ENCODE results near the gene EPS15. TPM values are rescaled to one million over a fixed set of nuclear protein-coding genes. Genes with fewer than 3 reads are reported as not detected.
"Not testable (repeated sequence)": the region's sequence is repeated elsewhere in the genome, so short reads cannot be mapped to it uniquely, and the experiment has no call there.

EPS15 gene
- total RNA-seq, 1 donor from 2014 or later = 64.3 TPM

- no peak for DNase-seq
Measured at GRCh38 chr1:51542158-51542953, 23.3 kb upstream of the EPS15 start.

DNA sequence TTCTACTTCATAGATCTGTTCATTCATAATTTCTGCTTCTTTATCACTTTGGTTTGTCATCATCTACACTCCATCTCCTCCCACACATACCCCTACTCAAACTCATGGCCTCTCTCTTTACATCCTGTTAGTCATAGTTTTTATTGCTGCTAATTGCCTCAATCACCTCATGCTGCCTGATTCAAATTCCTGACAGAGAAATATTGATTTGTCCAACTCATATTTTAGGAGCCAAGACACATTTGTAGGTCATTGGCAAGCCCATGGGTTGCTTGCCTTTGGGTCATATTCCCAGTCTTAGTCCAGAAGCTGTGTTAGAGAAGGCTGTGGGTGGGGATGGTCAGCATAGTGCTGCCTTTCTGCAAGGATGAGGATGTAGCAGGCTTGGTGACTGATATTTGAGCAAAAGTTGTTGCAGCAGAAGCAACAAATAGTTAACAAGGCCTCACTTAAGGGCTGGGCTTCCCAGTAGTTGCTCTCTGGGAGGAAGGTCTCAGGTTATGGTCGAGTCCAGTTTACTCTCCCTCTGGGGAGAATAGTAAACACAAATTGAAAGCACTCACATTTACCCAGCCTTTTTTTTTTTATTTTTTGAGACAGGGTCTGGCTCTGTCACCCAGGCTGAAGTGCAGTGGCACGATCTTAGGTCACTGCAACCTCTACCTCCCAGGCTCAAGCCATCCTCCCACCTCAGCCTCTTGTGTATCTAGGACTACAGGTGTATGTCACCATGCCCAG lies 22.4 kb upstream of the EPS15 start:
- DNase-seq = no peak

DNA sequence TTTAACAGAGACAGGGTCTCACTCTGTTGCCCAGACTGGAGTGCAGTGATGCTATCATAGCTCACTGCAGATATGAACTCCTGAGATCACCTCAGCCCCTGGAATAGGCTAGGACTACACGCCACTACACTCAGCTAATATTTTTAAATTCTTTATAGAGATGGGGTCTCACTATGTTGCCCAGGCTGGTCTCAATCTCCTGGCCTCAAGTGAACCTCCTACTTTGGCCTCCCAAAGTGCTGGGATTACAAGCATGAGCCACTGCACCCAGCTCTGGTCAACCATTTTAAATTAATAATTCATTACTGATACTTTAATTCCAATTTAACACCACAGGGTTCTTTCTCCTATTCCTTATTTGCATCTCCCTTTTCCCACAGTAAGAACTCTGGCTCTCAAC lies 18.5 kb upstream of the EPS15 start:
- DNase-seq = no peak

DNA sequence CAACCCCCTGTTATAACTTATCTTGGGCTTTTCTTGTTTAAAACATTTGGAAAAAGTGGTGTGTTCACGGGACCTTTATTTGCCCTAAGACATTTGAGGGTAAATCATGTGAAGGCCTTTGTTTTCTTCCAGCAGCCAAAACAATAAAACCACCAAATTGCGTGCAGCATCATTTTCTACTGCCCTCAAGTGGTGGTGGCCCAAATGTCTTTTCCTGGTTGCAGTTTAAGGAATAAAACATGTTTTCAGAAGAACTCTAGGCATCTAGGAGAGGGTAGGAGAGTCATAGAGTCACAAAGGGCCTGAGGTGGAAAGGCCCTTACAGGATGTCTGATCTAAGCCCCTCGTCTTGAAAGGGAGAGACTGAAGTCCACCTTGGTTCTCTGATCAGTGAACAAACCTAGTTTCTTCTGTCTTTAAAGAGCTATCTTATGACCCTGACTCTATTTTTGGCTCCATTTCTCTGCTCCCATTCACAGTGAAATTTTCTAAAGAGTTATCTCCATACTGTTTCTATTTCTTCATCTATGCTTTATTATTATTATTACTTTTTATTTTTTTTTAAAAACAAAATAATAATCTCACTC lies 16.0 kb upstream of the EPS15 start:
- DNase-seq = peak; percentile 45

GRCh38 chr1:51534447-51534846 lies 15.4 kb upstream of the EPS15 start:
- no peak for DNase-seq

DNA sequence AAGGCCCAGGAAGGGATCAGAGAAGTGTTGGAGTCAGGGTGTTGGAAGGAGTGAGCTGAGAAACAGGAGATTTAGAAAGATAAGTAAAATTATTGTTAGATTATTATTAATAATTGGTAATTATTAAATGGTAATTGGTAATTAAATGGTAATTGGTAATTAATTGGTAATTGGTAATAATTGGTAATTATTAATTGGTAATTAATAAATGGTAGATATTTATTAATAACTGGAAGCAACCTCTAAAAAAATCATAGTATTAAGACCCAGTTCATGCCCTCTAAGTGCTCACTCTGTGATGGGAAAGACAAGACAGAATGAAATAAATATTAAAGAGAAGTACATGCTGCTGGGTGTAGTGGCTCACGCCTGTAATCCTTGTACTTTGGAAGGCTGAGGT lies 13.8 kb upstream of the EPS15 start:
- no peak for DNase-seq

DNA sequence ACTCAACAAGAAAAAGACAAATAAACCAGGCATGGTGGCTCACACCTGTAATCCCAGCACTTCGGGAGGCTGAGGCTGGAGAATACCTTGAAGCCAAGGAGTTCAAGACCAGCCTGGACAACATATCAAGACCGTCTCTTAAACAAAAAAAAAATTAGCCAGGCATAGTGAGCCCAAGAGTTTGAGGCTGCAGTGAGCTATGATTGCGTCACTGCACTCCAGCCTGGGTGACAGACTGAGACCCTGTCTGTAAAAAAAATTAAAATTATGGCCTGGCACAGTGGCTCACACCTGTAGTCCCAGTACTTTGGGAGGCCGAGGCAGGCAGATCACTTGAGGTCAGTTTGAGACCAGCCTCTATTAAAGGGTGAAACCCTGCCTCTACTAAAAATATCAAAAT lies 11.4 kb upstream of the EPS15 start:
- not testable (repeated sequence) for DNase-seq

GRCh38 chr1:51527144-51527543 lies 8.1 kb upstream of the EPS15 start:
- DNase-seq = no peak

DNA sequence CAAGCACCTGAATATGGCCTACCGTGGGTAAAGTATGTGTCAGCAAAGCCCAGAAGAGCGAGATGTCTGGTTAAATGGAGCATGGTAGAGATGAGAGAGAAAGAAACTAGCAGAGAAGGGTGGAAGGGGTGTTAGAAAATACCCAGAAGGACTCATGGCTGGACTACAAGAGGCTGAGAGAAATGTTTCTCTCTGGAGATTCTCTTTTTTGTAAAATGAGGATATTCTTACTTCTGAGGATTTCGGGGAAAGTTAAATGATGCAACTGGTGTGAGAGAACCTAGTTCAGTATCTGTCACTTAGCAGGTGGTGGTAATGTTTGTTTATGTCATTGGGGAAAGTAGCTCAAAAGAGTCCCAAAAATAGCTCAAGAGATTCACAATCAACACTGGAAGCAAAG lies 7.2 kb upstream of the EPS15 start:
- DNase-seq = no peak

DNA sequence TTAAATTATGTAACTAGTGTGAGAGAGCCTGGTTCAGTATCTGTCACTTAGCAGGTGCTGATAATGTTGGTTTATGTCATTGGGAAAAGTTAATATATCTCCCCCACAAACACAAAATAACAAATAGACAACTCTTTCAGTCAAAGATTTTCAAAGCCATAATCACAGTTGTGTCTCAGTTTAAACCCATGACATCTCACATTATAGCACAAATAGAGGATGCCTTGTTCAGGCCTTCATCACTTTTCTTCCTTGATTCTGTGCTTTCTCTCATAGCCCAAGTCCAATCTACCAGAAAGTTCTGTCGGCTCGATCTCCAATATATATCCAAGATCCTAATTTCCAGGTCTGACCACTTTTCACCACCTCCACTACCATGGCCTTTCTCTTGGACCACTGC lies 6.2 kb upstream of the EPS15 start:
- no peak for DNase-seq

DNA sequence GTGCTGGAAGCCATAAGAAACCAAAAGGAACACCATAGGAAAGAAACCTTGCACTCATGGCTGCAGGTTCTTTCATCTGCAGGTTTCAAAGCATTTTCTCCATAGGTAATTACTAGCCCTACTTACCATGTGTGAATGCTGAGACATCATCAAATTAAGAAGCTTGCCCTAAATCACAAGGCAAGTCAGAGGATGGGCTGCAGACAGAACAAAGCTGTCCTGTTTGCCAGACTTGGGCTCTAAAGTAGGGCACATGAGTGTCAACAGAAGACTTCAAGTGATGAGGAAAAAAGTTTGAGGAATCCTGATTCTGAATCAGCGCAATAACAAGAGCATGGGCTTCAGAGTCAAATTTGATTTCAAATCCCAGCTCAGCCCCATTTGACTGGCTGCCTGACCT lies 5.8 kb upstream of the EPS15 start:
- no peak for DNase-seq

GRCh38 chr1:51523931-51524330 lies 4.9 kb upstream of the EPS15 start:
- no peak for DNase-seq

- no peak for DNase-seq
Measured at GRCh38 chr1:51520700-51521248, 1.7 kb upstream of the EPS15 start.

DNA sequence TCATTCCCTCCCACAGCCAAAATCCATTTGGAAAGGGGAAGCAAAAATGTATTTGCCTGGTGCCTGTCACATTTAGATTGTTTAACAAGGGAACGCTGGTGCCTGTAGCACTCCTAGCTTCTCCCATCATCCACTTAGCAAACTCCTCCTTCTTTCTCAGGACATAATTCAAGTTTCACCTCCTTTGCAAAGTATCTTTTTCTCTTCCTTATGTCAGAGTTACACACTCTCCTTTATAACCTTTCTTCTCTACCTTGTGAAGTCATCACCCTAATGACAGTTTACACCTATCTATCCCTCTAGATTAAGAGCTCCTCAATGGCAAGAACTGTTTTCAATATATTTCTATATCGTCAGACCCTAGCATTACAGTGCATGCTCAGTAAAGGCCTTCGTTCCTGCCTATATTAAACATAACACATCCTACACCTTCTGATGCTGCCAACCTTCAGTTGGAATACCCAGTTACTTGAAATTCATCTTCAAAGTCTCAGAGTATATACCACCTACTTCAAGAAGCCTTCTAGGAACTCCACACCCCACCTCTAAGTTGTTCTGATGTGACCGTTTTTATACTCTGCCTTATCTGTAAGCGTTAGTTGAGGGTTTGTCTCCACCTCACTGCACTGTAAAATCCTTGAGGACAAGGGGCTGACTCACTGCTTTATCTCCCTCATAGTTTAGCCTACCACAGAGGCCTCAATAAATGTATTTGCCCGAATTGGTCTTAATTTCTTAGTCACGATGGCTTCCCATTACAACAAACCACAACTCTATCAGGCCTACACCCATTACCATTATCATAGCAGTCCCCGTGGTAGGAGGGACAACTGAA lies 1.0 kb upstream of the EPS15 start:
- DNase-seq = no peak

DNA sequence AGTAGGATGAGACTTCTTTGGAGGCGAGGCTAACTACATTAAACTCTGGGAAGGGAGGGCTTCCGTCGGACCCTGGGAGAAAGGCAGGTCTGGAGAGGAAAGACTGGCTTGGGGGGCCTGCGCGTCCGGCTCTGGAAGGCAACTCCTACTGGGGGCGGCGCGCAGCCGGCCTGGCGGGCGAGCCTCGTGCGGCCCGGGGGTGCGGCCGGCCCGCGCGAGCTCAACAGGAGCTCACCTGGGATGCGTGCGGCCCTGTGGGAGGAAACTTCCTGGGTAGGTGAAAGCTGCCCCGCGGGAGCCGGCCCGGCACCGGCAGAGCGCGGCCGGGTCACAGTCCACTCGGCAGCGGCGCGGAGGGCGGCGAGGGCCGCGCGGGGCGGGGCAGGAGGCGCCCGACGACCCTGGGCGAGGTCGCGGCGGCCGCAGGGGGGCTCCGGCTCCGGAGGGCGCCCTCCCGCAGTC lies 449 bp downstream of the EPS15 start:
- no peak for DNase-seq

DNA sequence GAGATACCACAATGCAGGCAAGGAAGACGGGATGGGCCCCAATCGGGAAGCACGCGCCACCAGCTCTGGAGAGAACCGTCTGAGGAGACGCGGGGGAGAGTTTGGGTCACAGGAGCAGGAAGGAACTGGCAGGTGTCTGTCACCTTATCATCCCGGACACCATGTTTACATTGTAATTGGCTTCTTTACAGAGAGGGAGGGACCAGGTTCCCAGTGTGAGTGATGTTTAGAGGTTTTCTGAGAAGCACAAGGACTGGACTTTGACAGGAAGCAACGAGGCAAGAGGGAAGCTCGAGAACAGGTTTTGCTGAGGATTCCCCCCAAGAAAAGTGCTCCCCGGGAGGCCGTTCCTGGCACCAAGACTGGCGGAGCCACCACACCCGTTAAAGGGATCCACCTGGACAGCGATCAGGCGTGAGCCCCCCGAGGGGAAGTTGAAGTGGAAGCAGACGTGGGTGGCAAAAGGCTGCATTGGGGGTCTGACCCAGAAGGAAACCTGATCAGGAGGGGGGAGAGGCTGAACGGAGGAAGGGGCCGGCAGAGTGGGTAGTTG lies 957 bp downstream of the EPS15 start:
- peak; percentile 62 for DNase-seq

DNA sequence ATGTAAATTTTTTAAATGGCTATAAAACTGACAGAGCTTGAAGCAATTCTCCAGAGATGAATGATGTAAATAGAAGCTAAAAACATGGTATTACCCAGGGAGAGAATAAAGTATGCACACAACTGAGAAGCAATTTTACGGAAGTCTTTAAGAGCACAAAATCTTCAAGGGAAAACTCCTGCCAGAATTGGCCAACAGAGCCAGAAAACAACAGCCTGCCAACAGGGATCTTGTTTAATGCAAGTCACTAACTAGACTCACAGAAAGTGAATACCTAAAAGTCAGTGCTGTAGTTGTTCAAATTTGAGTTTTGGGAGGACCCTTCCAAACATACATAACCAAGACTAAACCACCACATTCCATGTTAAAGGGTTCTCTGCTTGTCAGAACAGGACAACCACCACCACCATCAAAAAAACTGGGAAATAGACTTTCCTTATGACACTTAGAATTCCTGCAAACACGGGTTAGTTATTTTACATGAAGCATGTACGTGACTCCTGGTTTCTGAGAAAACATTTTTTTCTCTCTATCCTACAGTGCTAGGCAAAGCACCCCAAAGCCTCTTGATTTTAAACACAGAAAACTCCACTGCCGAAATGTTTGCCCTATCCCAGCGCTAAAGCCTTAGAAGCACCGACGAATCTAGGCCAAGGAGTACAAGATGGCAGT lies 1.6 kb downstream of the EPS15 start:
- DNase-seq = peak; percentile 45

GRCh38 chr1:51516649-51517158 lies 2.4 kb downstream of the EPS15 start:
- DNase-seq = no peak

DNA sequence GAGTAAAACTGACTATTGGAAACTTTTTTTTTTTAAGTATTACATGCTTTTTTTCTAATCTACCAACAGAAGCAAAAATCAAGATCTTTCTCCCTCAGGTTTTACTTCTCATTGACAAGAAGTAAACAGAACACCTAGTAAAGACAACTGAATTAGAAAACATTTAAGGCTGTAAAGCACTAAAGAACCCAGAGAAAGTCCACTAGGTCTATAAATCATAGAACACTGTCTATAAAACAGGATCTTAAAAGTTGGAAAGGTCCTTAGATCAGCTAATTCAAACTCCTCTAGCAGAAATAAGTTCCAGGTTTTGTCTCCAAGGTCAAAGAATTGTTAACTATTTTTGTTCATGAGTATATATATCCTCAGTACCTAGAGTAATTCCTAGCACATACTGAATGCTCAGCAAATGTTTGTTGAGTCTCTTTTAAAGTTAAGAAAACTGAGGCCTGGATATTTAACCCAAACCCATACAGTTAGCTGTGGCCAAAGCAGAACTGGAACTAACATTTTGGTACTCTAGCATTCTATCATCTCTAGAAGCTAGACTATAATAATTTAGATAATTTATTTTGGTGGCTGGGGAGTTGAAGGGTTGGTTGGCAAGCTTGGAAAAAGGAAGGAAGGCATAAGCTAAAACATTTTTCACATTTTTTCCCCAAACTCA lies 3.0 kb downstream of the EPS15 start:
- no peak for DNase-seq

DNA sequence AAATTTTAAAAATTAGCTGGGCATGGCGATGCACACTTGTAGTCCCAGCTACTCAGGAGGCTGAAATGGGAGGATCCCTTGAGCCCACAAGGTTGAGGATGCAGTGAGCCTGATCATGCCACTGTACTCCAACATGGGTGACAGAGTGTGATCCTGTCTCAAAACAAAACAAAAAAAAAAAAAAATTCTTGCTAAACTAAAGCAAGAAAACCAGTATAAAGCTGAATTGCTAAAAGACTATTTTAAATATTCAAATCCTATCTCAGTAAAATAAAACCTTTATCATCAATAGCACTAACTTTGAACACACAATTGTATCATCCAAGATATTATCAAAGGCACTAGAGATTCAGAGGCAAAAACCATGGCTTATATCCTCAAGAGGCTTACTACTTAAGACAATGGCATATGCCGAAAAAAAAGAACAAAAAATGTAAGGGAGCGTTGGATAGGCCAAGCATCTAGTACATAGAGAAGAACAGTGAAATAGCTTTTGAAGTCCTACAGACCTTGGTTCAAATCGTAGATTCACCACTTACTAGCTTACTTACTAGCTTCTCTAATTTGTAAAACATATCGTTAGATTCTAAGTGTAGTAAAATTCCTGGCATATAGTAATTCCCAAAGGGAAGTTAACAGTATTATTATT lies 3.6 kb downstream of the EPS15 start:
- DNase-seq = no peak

All from tongue (tissue), 2 donors.